A549 (cell line): ENCODE measurements around the gene MLH3. TPM values are rescaled to one million over a fixed set of nuclear protein-coding genes. Genes with fewer than 3 reads are reported as not detected.

ENCODE experiments used
- ATAC-seq, 2 experiments: fragments of 200-7000 bp in 1 of 2; fragments of >200 bp in 1 of 2; cut with Nextera tagmentation in 1 of 2; cut with Tn5 transposase in 1 of 2; 3 replicates each; pipeline versions ENCODE4 v1.8.0 to v1.9.1; 2018 to 2020; ENCODE audit warnings: mild to moderate bottlenecking in 1 of 2, moderate library complexity in 1 of 2
- CTCF ChIA-PET: fragments of 300-600 bp; sonication (Branson Sonifier 250); formaldehyde crosslinking; extraction: SDS; loops from one replicate; lab custom pipeline; 2021; ENCODE audit warnings: antibody characterized with exemption, inconsistent platforms; lab: Yijun Ruan, JAX
- POLR2A ChIA-PET: fragments of 350-600 bp; formaldehyde crosslinking; extraction: SDS; loops from one replicate; lab custom pipeline; 2021; ENCODE audit warnings: antibody characterized with exemption, inconsistent platforms; lab: Yijun Ruan, JAX
- DNase-seq, 2 experiments: peaks; one replicate each; pipeline versions ENCODE4 v3.0.0 to v3.0.0-alpha.2; 2011 to 2016; ENCODE audit warnings: low read depth in 1 of 2, low spot score in 1 of 2
- FAIRE-seq: peaks from 2 replicates; lab custom pipeline; 2011; peaks lifted over from hg19 to GRCh38; lab: Jason Lieb, UNC
- H3K27ac ChIP-seq, 2 experiments: fragments of >200 bp; sonication (Bioruptor Twin); formaldehyde crosslinking; 3 replicates each; pipeline ENCODE4 v1.5.1; 2016 to 2017
- H3K4me1 ChIP-seq: fragments of >200 bp; sonication (Bioruptor Twin); formaldehyde crosslinking; 3 replicates; pipeline ENCODE4 v1.6.1; 2016
- H3K4me2 ChIP-seq: fragments of >200 bp; sonication (Bioruptor Twin); formaldehyde crosslinking; 3 replicates; pipeline ENCODE4 v1.6.1; 2016
- H3K4me3 ChIP-seq: fragments of >200 bp; sonication (Bioruptor Twin); formaldehyde crosslinking; 3 replicates; pipeline ENCODE4 v1.5.1; 2016
- H3K9me3 ChIP-seq: fragments of >200 bp; sonication (Bioruptor Twin); formaldehyde crosslinking; 3 replicates; pipeline ENCODE4 v1.6.1; 2016
- BHLHE40 ChIP-seq: IDR thresholded peaks from 2 replicates; pipeline ENCODE4 v1.6.1; 2012; ENCODE audit warnings: low read depth, low read length, inconsistent platforms
- CEBPB ChIP-seq, 2 experiments: fragments of >200 bp in 1 of 2; sonication (Bioruptor Twin) in 1 of 2; formaldehyde crosslinking in 1 of 2; IDR thresholded peaks; 2 replicates each; pipeline ENCODE4 v1.6.1; 2012 to 2016
- CHD4 ChIP-seq: fragments of 200-600 bp; sonication (generic); IDR thresholded peaks from 2 replicates; pipeline ENCODE4 v1.6.1; 2016; ENCODE audit warnings: antibody characterized with exemption, mild to moderate bottlenecking, borderline replicate concordance
- EHMT2 ChIP-seq: fragments of 200-600 bp; sonication (generic); IDR thresholded peaks from 2 replicates; pipeline ENCODE4 v1.6.1; 2016; ENCODE audit warnings: antibody characterized with exemption, low read depth, mild to moderate bottlenecking, moderate library complexity
- EP300 ChIP-seq, 2 experiments: fragments of >200 bp; sonication (Bioruptor Twin); formaldehyde crosslinking; IDR thresholded peaks; 2 replicates in 1 of 2; 3 replicates in 1 of 2; pipeline ENCODE4 v1.6.1; 2016 to 2017
- ESRRA ChIP-seq: fragments of 150-350 bp; IDR thresholded peaks from 2 replicates; pipeline ENCODE4 v1.6.1; 2014; ENCODE audit warnings: mild to moderate bottlenecking, low read length, borderline replicate concordance
- FOSL2 ChIP-seq, 2 experiments: fragments of 450-650 bp in 1 of 2; fragments of >200 bp in 1 of 2; sonication (Bioruptor Twin) in 1 of 2; formaldehyde crosslinking; IDR thresholded peaks; 2 replicates each; pipeline versions ENCODE4 v1.5.0 to v1.6.1; 2016 to 2020; ENCODE audit warnings: mild to moderate bottlenecking in 1 of 2, moderate library complexity in 1 of 2
- FOXS1 ChIP-seq: fragments of 250-450 bp; sonication (Bioruptor Pico); IDR thresholded peaks from 2 replicates; pipeline ENCODE4 v1.5.0; 2020; ENCODE audit warnings: mild to moderate bottlenecking, moderate library complexity
- GATA3 ChIP-seq: IDR thresholded peaks from 2 replicates; pipeline ENCODE4 v1.6.1; 2012; ENCODE audit warnings: borderline replicate concordance
- HEYL ChIP-seq: fragments of 250-450 bp; sonication (Bioruptor Pico); IDR thresholded peaks from 2 replicates; pipeline ENCODE4 v1.8.0; 2021; ENCODE audit warnings: mild to moderate bottlenecking, moderate library complexity
- HMGXB4 ChIP-seq: fragments of 250-450 bp; sonication (Bioruptor Pico); IDR thresholded peaks from 2 replicates; pipeline ENCODE4 v1.5.0; 2021; ENCODE audit warnings: mild to moderate bottlenecking, moderate library complexity, borderline replicate concordance
- KDM1A ChIP-seq: fragments of 200-600 bp; sonication (generic); IDR thresholded peaks from 2 replicates; pipeline ENCODE4 v1.6.1; 2016; ENCODE audit warnings: low read depth, mild to moderate bottlenecking
- KDM5A ChIP-seq: fragments of 200-600 bp; sonication (generic); IDR thresholded peaks from 2 replicates; pipeline ENCODE4 v1.6.1; 2016; ENCODE audit warnings: antibody characterized with exemption, mild to moderate bottlenecking
- MAZ ChIP-seq: fragments of 150-350 bp; IDR thresholded peaks from 2 replicates; pipeline ENCODE4 v1.6.1; 2014; ENCODE audit warnings: antibody characterized with exemption, low read depth, low read length, borderline replicate concordance
- MYC ChIP-seq: IDR thresholded peaks from 2 replicates; pipeline ENCODE4 v1.6.1; 2012; ENCODE audit warnings: mild to moderate bottlenecking, inconsistent platforms, low read length, improper control_type of control experiment, borderline replicate concordance
- NPAS2 ChIP-seq: fragments of 250-450 bp; sonication (Bioruptor Pico); IDR thresholded peaks from 2 replicates; pipeline ENCODE4 v1.8.0; 2022; ENCODE audit warnings: mild to moderate bottlenecking, moderate library complexity, borderline replicate concordance
- POLR2A ChIP-seq: IDR thresholded peaks from 2 replicates; pipeline ENCODE4 v1.6.1; 2012; ENCODE audit warnings: mild to moderate bottlenecking, low read length
- POLR2AphosphoS2 ChIP-seq: conservative IDR thresholded peaks from 2 replicates; pipeline ENCODE4 v1.6.1; 2012; ENCODE audit warnings: low read length, improper control_type of control experiment, inconsistent platforms
- RAD21 ChIP-seq, 2 experiments: fragments of >200 bp in 1 of 2; sonication (Bioruptor Twin) in 1 of 2; formaldehyde crosslinking in 1 of 2; IDR thresholded peaks in 1 of 2; conservative IDR thresholded peaks in 1 of 2; 2 replicates in 1 of 2; 3 replicates in 1 of 2; pipeline ENCODE4 v1.6.1; 2012 to 2018; ENCODE audit warnings: inconsistent platforms in 1 of 2
- RARB ChIP-seq: fragments of 250-450 bp; sonication (Bioruptor Pico); IDR thresholded peaks from 2 replicates; pipeline ENCODE4 v1.8.0; 2021; ENCODE audit warnings: mild to moderate bottlenecking, moderate library complexity
- RCOR1 ChIP-seq: fragments of 150-350 bp; IDR thresholded peaks from 2 replicates; pipeline ENCODE4 v1.6.1; 2014; ENCODE audit warnings: antibody characterized with exemption, low read length, low read depth
- RFX5 ChIP-seq: fragments of 450-650 bp; IDR thresholded peaks from 2 replicates; pipeline ENCODE4 v1.7.1; 2014; ENCODE audit warnings: antibody characterized with exemption, mild to moderate bottlenecking, moderate library complexity
- TFCP2L1 ChIP-seq: fragments of 250-450 bp; sonication (Bioruptor Pico); IDR thresholded peaks from 2 replicates; pipeline ENCODE4 v1.5.0; 2021; ENCODE audit warnings: mild to moderate bottlenecking
- TP53 ChIP-seq: fragments of 250-450 bp; sonication (Bioruptor Pico); IDR thresholded peaks from 2 replicates; pipeline ENCODE4 v1.5.0; 2021; ENCODE audit warnings: mild to moderate bottlenecking, moderate library complexity
- ZC3H11A ChIP-seq: fragments of 450-650 bp; IDR thresholded peaks from 2 replicates; pipeline ENCODE4 v1.6.1; 2014; ENCODE audit warnings: antibody characterized with exemption, mild to moderate bottlenecking
- ZFP36 ChIP-seq: fragments of 450-650 bp; IDR thresholded peaks from 2 replicates; pipeline ENCODE4 v1.6.1; 2014; ENCODE audit warnings: borderline replicate concordance; ENCODE audit not compliant: partially characterized antibody
- WGBS: methylation state at CpG from one replicate; pipeline ENCODE4 v1.1.6; 2017; ENCODE audit errors: missing lambda C conversion rate; 5-methylcytosine and 5-hydroxymethylcytosine counted together
- polyA plus RNA-seq, 4 experiments: library from polyadenylated mRNA; depleted of rRNA in 3 of 4; stranded (reverse); fragments of >200 nt; fragmentation: RNase III in 1 of 4; extraction: RNeasy Plus Mini Kit Qiagen cat#74134 plus additional on column Dnase treatment in 1 of 4; gene quantifications; 2 replicates in 3 of 4; 3 replicates in 1 of 4; pipeline ENCODE4 v1.2.3, GENCODE V29; 2011 to 2017
- TF ChIP-seq, protein P1 (sequence below): IDR thresholded peaks from 2 replicates; pipeline ENCODE4 v1.6.1; 2012
- TF ChIP-seq, protein P2 (sequence below): fragments of 250-450 bp; sonication (Bioruptor Pico); IDR thresholded peaks from 2 replicates; pipeline ENCODE4 v1.5.0; 2020; ENCODE audit warnings: low read depth, mild to moderate bottlenecking, moderate library complexity

MLH3 gene
- polyA plus RNA-seq, 2 of the 4 experiments (the other 2 are of a cell fraction) = 15.2 to 32.3 TPM

DNA sequence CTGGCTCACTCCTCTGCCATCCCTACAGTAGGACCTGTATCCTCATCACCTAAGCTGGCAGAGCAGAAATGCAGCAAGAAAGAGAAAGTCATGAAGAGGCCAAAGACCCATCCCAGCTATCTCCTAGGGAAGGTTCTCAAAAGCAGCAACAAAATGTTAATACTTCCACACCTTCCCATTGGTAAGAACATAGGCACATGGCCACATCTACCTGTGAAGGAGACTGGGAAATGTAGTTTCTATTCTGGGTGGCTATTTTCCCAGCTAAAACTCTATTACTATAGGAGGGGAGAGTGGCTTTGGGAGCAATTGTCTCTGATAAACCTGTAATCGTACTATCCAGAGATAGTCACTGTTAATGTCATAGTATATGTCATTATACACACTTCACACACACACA lies 62.3 kb downstream of the MLH3 start:
- 64% methylated on average over 1 of the region's 1 CpG for WGBS
- ATAC-seq (no peak; a peak in 1 of 6 replicates), FAIRE-seq (no peak), DNase-seq (no peak)
- CTCF ChIA-PET = interaction anchor here (1.0 kb wide), 1 partner anchor 8 kb away, joined by 3 read pairs; no protein-coding TSS in a partner anchor
- Histone ChIP-seq H3K27ac (no peak overlapping the region), H3K9me3 (no peaks in the 10 kb centered on the region), H3K4me3 (no peak overlapping the region)
- POLR2A ChIA-PET = no interaction called here
- TF ChIP-seq NPAS2 (CRISPR knock-in tag) (no peak), FOSL2 (IDR thresholded peaks at IDR 0.05) (no peak), FOSL2 (CRISPR knock-in tag; IDR thresholded peaks at IDR 0.05) (no peak), POLR2AphosphoS2 (no peak), KDM5A (no peak), RFX5 (no peak), ESRRA (no peak), EP300 (IDR thresholded peaks at IDR 0.05) (no peak), HEYL (no peak), TFCP2L1 (no peak), MYC (no peak), RARB (CRISPR knock-in tag) (no peak), TP53 (CRISPR knock-in tag) (no peak), FOXS1 (CRISPR knock-in tag) (no peak), RAD21 (conservative IDR thresholded peaks at IDR 0.05 in 1 of 2, IDR thresholded peaks at IDR 0.05 in 1 of 2) (no peak), GATA3 (no peak), POLR2A (no peak)
- TF ChIP-seq, protein P1, sequence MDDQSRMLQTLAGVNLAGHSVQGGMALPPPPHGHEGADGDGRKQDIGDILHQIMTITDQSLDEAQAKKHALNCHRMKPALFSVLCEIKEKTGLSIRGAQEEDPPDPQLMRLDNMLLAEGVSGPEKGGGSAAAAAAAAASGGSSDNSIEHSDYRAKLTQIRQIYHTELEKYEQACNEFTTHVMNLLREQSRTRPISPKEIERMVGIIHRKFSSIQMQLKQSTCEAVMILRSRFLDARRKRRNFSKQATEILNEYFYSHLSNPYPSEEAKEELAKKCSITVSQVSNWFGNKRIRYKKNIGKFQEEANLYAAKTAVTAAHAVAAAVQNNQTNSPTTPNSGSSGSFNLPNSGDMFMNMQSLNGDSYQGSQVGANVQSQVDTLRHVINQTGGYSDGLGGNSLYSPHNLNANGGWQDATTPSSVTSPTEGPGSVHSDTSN = no peak
- TF ChIP-seq, all 56 proteins: peak for 0
- Histone ChIP-seq H3K4me2 (no peak overlapping the region), H3K4me1 (no peaks in the 10 kb centered on the region)

DNA sequence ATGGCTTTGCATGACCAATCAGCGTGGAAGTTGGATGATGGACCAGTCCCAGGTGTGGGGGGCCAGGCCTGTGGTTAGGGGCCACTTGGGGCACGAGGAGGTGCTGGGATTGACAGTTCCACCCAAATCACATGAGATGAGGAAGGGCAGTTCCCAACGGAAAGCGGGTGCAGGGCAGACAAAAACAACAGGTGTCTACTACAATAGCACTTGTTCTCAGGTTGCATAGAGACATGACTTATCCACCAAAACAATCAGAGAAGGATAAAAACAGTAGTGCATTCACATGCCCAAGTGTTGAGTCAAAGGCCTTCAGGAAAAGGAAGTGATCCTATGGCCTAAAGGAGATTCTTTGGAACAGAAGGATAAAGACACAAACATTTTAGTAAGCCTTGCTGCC lies 63.1 kb downstream of the MLH3 start:
- Histone ChIP-seq H3K9me3 (no peaks in the 10 kb centered on the region), H3K4me3 (no peak overlapping the region), H3K4me2 (no peak overlapping the region), H3K4me1 (no peaks in the 10 kb centered on the region)
- POLR2A ChIA-PET = no interaction called here
- TF ChIP-seq ZC3H11A (no peak), CEBPB (IDR thresholded peaks at IDR 0.05) (no peak), HMGXB4 (no peak), RCOR1 (no peak)
- TF ChIP-seq, all 56 proteins: peak for 0
- CTCF ChIA-PET = interaction anchor here (1.6 kb wide), 1 partner anchor 15 kb away, joined by 6 read pairs; the partner anchor contains the start of gene EIF2B2
- FAIRE-seq (no peak), DNase-seq (peak; percentile 27 to 54), ATAC-seq (peak; percentile 65 to 70; a peak in 4 of 6 replicates)
- H3K27ac ChIP-seq = no peak overlapping the region
- WGBS = 61% methylated on average over 4 of the region's 4 CpGs

- ChIA-PET POLR2A (no interaction called here), CTCF (interaction anchor here (0.6 to 2.4 kb wide), 2 partner anchors 40 to 103 kb away, joined by 3 to 7 read pairs; no protein-coding TSS in a partner anchor)
- WGBS = 71% methylated on average over 6 of the region's 6 CpGs
- Histone ChIP-seq H3K27ac (no peak overlapping the region), H3K4me3 (no peak overlapping the region), H3K4me1 (no peaks in the 10 kb centered on the region), H3K4me2 (no peak overlapping the region), H3K9me3 (no peaks in the 10 kb centered on the region)
- FAIRE-seq (no peak), ATAC-seq (no peak), DNase-seq (no peak)
- TF ChIP-seq CEBPB (IDR thresholded peaks at IDR 0.05) (no peak), RAD21 (conservative IDR thresholded peaks at IDR 0.05 in 1 of 2, IDR thresholded peaks at IDR 0.05 in 1 of 2) (no peak), BHLHE40 (no peak), RARB (CRISPR knock-in tag) (no peak), KDM5A (no peak), MAZ (no peak), CHD4 (no peak), ZFP36 (no peak), EHMT2 (no peak), KDM1A (no peak)
- TF ChIP-seq, protein P2, sequence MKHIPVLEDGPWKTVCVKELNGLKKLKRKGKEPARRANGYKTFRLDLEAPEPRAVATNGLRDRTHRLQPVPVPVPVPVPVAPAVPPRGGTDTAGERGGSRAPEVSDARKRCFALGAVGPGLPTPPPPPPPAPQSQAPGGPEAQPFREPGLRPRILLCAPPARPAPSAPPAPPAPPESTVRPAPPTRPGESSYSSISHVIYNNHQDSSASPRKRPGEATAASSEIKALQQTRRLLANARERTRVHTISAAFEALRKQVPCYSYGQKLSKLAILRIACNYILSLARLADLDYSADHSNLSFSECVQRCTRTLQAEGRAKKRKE (CRISPR knock-in tag) = no peak
Observed at GRCh38 chr14:74985806-74986205, 65.5 kb downstream of the MLH3 start.
